ENCODE measurements around the gene SH2B3.

The SH2B3 gene

GRCh38 chr12:111429828-111430432 is 24.2 kb downstream of the SH2B3 start:
- DNase-seq, result no peak

GRCh38 chr12:111430433-111431353 is 25.0 kb downstream of the SH2B3 start:
- DNase-seq, result no peak

GRCh38 chr12:111431772-111432171 is 26.0 kb downstream of the SH2B3 start:
- no peak for DNase-seq

- no peak for DNase-seq
These were observed 28.3 kb downstream of the SH2B3 start for GRCh38 chr12:111434049-111434448.

- peak; percentile 24 for DNase-seq
These were observed 29.1 kb downstream of the SH2B3 start for GRCh38 chr12:111434680-111435338.

GRCh38 chr12:111435661-111436201 is 30.0 kb downstream of the SH2B3 start:
- no peak for DNase-seq

- DNase-seq, result no peak
These were observed 30.5 kb downstream of the SH2B3 start for GRCh38 chr12:111436266-111436665.

GRCh38 chr12:111436811-111437210 is 31.1 kb downstream of the SH2B3 start:
- no peak for DNase-seq

- DNase-seq, result peak; percentile 34
These were observed 32.2 kb downstream of the SH2B3 start for GRCh38 chr12:111437816-111438454.

GRCh38 chr12:111438481-111438880 is 32.8 kb downstream of the SH2B3 start:
- DNase-seq, result no peak

- no peak for DNase-seq
These were observed 34.0 kb downstream of the SH2B3 start for GRCh38 chr12:111439657-111440151.

GRCh38 chr12:111440152-111440551 is 34.4 kb downstream of the SH2B3 start:
- DNase-seq, result no peak

- DNase-seq, result no peak
These were observed 34.9 kb downstream of the SH2B3 start for GRCh38 chr12:111440631-111441030.

GRCh38 chr12:111441107-111441928 is 35.6 kb downstream of the SH2B3 start:
- DNase-seq, result no peak

- no peak for DNase-seq
These were observed 36.8 kb downstream of the SH2B3 start for GRCh38 chr12:111442301-111443045.

- DNase-seq, result no peak
These were observed 37.4 kb downstream of the SH2B3 start for GRCh38 chr12:111443086-111443485.

- DNase-seq, result no peak
These were observed 37.9 kb downstream of the SH2B3 start for GRCh38 chr12:111443586-111443985.

GRCh38 chr12:111444314-111444924 is 38.7 kb downstream of the SH2B3 start:
- DNase-seq, result no peak

GRCh38 chr12:111444925-111445725 is 39.4 kb downstream of the SH2B3 start:
- no peak for DNase-seq
